ENCODE measurements around the gene LRCH1. TPM values are rescaled to one million over a fixed set of nuclear protein-coding genes. Genes with fewer than 3 reads are reported as not detected.

LRCH1 gene
- total RNA-seq, 4 donors from 2014 or later = 5.0 to 20.4 (median 7.4) TPM

DNA sequence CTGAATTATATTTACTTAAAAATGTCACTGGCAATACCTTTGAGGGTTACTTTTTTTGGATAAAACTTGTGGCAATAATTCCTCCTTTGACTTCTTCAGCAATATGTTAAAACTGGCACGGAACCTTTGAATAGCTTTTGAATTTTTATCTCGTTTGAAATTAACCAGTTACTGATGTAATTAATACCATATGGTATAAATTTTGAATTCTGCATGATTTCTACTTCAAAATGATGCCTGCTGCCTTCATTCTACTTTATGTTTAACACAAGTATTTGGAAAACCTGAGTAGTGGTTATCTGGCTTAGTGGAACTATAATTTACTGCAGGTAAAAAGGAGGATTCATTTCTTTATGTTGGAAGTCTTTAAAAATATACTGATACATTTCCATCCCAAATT, 85.3 kb downstream of the LRCH1 start:
- no peaks in the 10 kb centered on the region for H3K36me3 ChIP-seq
- no peak overlapping the region for H3K4me3 ChIP-seq
- 69 to 71% methylated on average over 2 of the region's 2 CpGs for WGBS, 2 donors
- TF ChIP-seq, protein P1, sequence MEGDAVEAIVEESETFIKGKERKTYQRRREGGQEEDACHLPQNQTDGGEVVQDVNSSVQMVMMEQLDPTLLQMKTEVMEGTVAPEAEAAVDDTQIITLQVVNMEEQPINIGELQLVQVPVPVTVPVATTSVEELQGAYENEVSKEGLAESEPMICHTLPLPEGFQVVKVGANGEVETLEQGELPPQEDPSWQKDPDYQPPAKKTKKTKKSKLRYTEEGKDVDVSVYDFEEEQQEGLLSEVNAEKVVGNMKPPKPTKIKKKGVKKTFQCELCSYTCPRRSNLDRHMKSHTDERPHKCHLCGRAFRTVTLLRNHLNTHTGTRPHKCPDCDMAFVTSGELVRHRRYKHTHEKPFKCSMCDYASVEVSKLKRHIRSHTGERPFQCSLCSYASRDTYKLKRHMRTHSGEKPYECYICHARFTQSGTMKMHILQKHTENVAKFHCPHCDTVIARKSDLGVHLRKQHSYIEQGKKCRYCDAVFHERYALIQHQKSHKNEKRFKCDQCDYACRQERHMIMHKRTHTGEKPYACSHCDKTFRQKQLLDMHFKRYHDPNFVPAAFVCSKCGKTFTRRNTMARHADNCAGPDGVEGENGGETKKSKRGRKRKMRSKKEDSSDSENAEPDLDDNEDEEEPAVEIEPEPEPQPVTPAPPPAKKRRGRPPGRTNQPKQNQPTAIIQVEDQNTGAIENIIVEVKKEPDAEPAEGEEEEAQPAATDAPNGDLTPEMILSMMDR (IDR thresholded peaks at IDR 0.05) = no peak
- TF ChIP-seq POLR2A (IDR thresholded peaks at IDR 0.05) = no peak
- H3K27ac ChIP-seq = peak overlapping the region in 2 of 4 donors; percentile 33 to 45
- peaks cover 6 to 58% (median 24%) of the 10 kb centered on the region in 3 donors for H3K4me1 ChIP-seq
- no peaks in the 10 kb centered on the region for H3K9me3 ChIP-seq
- no peaks in the 10 kb centered on the region for H3K27me3 ChIP-seq
- intact Hi-C loops (cut with DNase I) = no loop called here
- no peak for DNase-seq

DNA sequence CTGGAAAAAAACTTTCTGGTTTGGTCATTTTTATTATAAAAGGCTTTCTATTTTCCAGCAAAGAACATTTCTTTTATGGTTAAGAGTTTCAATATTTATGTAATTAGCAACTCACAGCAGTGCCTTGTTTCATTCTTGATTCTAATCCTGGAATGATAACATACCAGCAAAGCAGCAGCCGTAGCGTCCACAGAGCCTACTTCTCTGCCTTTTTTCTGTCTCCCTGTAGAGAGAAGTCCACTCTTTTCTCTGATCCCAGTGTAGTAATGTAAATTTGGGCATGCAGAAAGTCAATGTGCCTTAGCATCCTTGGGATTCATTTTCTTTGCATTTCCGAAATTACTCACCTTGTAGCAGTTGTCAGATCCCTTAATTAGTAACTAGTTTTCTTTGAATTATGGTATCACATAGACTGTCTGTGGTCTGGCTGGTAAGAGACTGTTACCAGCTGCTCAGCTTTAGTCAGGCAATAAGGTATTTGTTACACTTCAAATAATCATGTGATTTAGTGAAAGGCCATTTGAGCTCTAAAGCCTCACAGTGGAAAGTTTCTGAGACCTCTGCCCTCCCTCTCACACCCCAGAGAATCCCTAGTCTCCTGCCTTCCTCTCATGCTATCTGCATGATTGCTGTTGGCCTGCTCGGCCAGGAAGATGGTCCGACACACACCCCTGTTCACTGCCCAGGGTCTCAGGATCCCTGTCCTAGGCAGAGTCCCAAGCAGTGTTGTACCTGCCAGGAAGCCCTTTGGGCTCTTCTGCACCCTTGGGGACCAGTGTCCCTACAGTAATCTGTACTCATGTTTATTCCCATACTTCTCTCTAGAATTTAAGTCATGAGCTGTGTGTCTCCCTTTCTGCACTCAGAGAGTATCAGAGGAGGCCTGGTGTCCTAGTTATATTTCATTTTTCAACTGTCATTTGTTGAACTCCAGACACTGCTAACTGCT, 86.3 kb downstream of the LRCH1 start:
- Histone ChIP-seq H3K27ac (peak overlapping the region in 3 of 4 donors; percentile 33 to 75 (median 45)), H3K4me1 (peaks cover 6 to 64% (median 21%) of the 10 kb centered on the region in 3 donors), H3K27me3 (no peaks in the 10 kb centered on the region), H3K4me3 (no peak overlapping the region), H3K36me3 (no peaks in the 10 kb centered on the region), H3K9me3 (no peaks in the 10 kb centered on the region)
- intact Hi-C loops (cut with DNase I) = no loop called here
- no peak for TF ChIP-seq POLR2A (IDR thresholded peaks at IDR 0.05)
- TF ChIP-seq, protein P1 (IDR thresholded peaks at IDR 0.05) = no peak
- DNase-seq = no peak
- 65 to 78% methylated on average over 5 of the region's 5 CpGs for WGBS, 2 donors

DNA sequence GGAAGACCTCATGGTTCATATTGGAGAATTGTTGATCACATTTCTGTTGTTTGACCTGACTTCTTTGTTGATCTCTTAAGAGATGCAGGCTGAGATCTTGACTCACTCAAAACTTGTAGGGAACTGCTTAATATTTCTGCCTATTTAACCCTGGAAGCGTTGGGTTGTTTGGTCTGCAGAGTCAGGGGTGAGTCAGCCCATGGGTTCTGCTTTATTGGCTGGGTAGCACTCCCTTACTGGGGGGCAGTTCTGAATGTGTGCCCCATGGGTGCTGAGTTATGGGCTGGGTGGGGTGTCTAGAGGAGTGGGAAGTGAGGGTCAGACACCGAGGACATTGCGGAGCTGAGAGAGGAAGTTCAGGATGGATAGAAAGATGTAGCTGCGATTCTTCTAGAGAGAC, 87.9 kb downstream of the LRCH1 start:
- Histone ChIP-seq H3K36me3 (no peaks in the 10 kb centered on the region), H3K9me3 (no peaks in the 10 kb centered on the region), H3K4me3 (no peak overlapping the region), H3K4me1 (peaks cover 6 to 74% (median 21%) of the 10 kb centered on the region in 3 donors), H3K27me3 (no peaks in the 10 kb centered on the region), H3K27ac (peak overlapping the region in 3 of 4 donors; percentile 46 to 72 (median 60))
- whole genome bisulfite sequencing, 2 donors = 57 to 70% methylated on average over 3 to 4 of the region's 4 CpGs
- intact Hi-C loops (cut with DNase I) = no loop called here
- TF ChIP-seq, protein P1 (IDR thresholded peaks at IDR 0.05) = no peak
- TF ChIP-seq POLR2A (IDR thresholded peaks at IDR 0.05) = no peak
- no peak for DNase-seq

GRCh38 chr13:46641274-46642081, 88.5 kb downstream of the LRCH1 start:
- Histone ChIP-seq H3K4me3 (peak overlapping the region in 2 of 4 donors; percentile 5 to 12), H3K9me3 (no peaks in the 10 kb centered on the region), H3K27me3 (no peaks in the 10 kb centered on the region), H3K4me1 (peaks cover 6 to 72% (median 21%) of the 10 kb centered on the region in 3 donors), H3K36me3 (no peaks in the 10 kb centered on the region), H3K27ac (peak overlapping the region in 3 of 4 donors; percentile 46 to 72 (median 60))
- TF ChIP-seq POLR2A (IDR thresholded peaks at IDR 0.05) = no peak
- TF ChIP-seq, protein P1 (IDR thresholded peaks at IDR 0.05) = no peak
- no peak for DNase-seq
- 43 to 60% methylated on average over 12 to 13 of the region's 13 CpGs for WGBS, 2 donors
- intact Hi-C loops (cut with DNase I) = no loop called here
